ENCODE data around the gene RSBN1.
"Not testable (repeated sequence)": the region's sequence is repeated elsewhere in the genome, so short reads cannot be mapped to it uniquely, and the experiment has no call there.

Gene RSBN1

GRCh38 chr1:113811888-113812660 lies at the start of gene RSBN1:
Gene RSBN1 (minus strand): TSS chr1:113812476. CDS start chr1:113812412, 64 bp downstream.
- Histone ChIP-seq H3K36me3 (ENCODE audit: insufficient read depth, low read length) (peaks cover 4% of the 10 kb centered on the region), H3K27me3 (ENCODE audit: insufficient read depth, low read length) (no peaks in the 10 kb centered on the region), H3K9me3 (ENCODE audit: low read length) (peaks cover 3% of the 10 kb centered on the region), H3K4me1 (ENCODE audit: insufficient read depth, low read length) (peaks cover 10% of the 10 kb centered on the region), H3K4me3 (ENCODE audit: low read length) (peak within 1 kb of the TSS; percentile 88), H2AFZ (ENCODE audit: low read depth, low read length) (peak within 1 kb of the TSS; percentile 91)

GRCh38 chr1:113861641-113862040 lies 49.4 kb upstream of the RSBN1 start:
- no peaks in the 10 kb centered on the region for H3K27me3 ChIP-seq (ENCODE audit: insufficient read depth, low read length)
- H3K4me1 ChIP-seq (ENCODE audit: insufficient read depth, low read length): no peaks in the 10 kb centered on the region
- no peaks in the 10 kb centered on the region for H3K36me3 ChIP-seq (ENCODE audit: insufficient read depth, low read length)
- no peak overlapping the region for H2AFZ ChIP-seq (ENCODE audit: low read depth, low read length)
- no peak overlapping the region for H3K4me3 ChIP-seq (ENCODE audit: low read length)
- H3K9me3 ChIP-seq (ENCODE audit: low read length): no peaks in the 10 kb centered on the region

- H3K36me3 ChIP-seq (ENCODE audit: insufficient read depth, low read length): no peaks in the 10 kb centered on the region
- H3K4me3 ChIP-seq (ENCODE audit: low read length): no peak overlapping the region
- H2AFZ ChIP-seq (ENCODE audit: low read depth, low read length): no peak overlapping the region
- no peaks in the 10 kb centered on the region for H3K27me3 ChIP-seq (ENCODE audit: insufficient read depth, low read length)
- H3K4me1 ChIP-seq (ENCODE audit: insufficient read depth, low read length): no peaks in the 10 kb centered on the region
- H3K9me3 ChIP-seq (ENCODE audit: low read length): no peaks in the 10 kb centered on the region
Observed at GRCh38 chr1:113860891-113861290, 48.6 kb upstream of the RSBN1 start.

- Histone ChIP-seq H3K9me3 (ENCODE audit: low read length) (no peaks in the 10 kb centered on the region), H3K27me3 (ENCODE audit: insufficient read depth, low read length) (no peaks in the 10 kb centered on the region), H2AFZ (ENCODE audit: low read depth, low read length) (peak overlapping the region; percentile 16), H3K4me1 (ENCODE audit: insufficient read depth, low read length) (no peaks in the 10 kb centered on the region), H3K4me3 (ENCODE audit: low read length) (no peak overlapping the region), H3K36me3 (ENCODE audit: insufficient read depth, low read length) (no peaks in the 10 kb centered on the region)
Observed at GRCh38 chr1:113859478-113860175, 47.4 kb upstream of the RSBN1 start.

- Histone ChIP-seq H3K9me3 (ENCODE audit: low read length) (no peaks in the 10 kb centered on the region), H3K4me1 (ENCODE audit: insufficient read depth, low read length) (no peaks in the 10 kb centered on the region), H3K36me3 (ENCODE audit: insufficient read depth, low read length) (no peaks in the 10 kb centered on the region), H2AFZ (ENCODE audit: low read depth, low read length) (peak overlapping the region; percentile 16), H3K4me3 (ENCODE audit: low read length) (no peak overlapping the region), H3K27me3 (ENCODE audit: insufficient read depth, low read length) (no peaks in the 10 kb centered on the region)
Observed at GRCh38 chr1:113858982-113859381, 46.7 kb upstream of the RSBN1 start.

- Histone ChIP-seq H3K9me3 (ENCODE audit: low read length) (no peaks in the 10 kb centered on the region), H3K36me3 (ENCODE audit: insufficient read depth, low read length) (no peaks in the 10 kb centered on the region), H3K4me1 (ENCODE audit: insufficient read depth, low read length) (no peaks in the 10 kb centered on the region), H3K4me3 (ENCODE audit: low read length) (no peak overlapping the region), H3K27me3 (ENCODE audit: insufficient read depth, low read length) (no peaks in the 10 kb centered on the region), H2AFZ (ENCODE audit: low read depth, low read length) (no peak overlapping the region)
Observed at GRCh38 chr1:113858418-113858817, 46.1 kb upstream of the RSBN1 start.

- Histone ChIP-seq H3K27me3 (ENCODE audit: insufficient read depth, low read length) (no peaks in the 10 kb centered on the region), H2AFZ (ENCODE audit: low read depth, low read length) (no peak overlapping the region), H3K4me3 (ENCODE audit: low read length) (no peak overlapping the region), H3K4me1 (ENCODE audit: insufficient read depth, low read length) (no peaks in the 10 kb centered on the region), H3K36me3 (ENCODE audit: insufficient read depth, low read length) (no peaks in the 10 kb centered on the region), H3K9me3 (ENCODE audit: low read length) (no peaks in the 10 kb centered on the region)
Observed at GRCh38 chr1:113857776-113858175, 45.5 kb upstream of the RSBN1 start.

- Histone ChIP-seq H3K9me3 (ENCODE audit: low read length) (no peaks in the 10 kb centered on the region), H3K4me3 (ENCODE audit: low read length) (no peak overlapping the region), H3K4me1 (ENCODE audit: insufficient read depth, low read length) (no peaks in the 10 kb centered on the region), H2AFZ (ENCODE audit: low read depth, low read length) (no peak overlapping the region), H3K36me3 (ENCODE audit: insufficient read depth, low read length) (no peaks in the 10 kb centered on the region), H3K27me3 (ENCODE audit: insufficient read depth, low read length) (no peaks in the 10 kb centered on the region)
Observed at GRCh38 chr1:113856401-113856790, 44.1 kb upstream of the RSBN1 start.

- Histone ChIP-seq H3K9me3 (ENCODE audit: low read length) (no peaks in the 10 kb centered on the region), H3K27me3 (ENCODE audit: insufficient read depth, low read length) (no peaks in the 10 kb centered on the region), H3K4me1 (ENCODE audit: insufficient read depth, low read length) (no peaks in the 10 kb centered on the region), H3K36me3 (ENCODE audit: insufficient read depth, low read length) (no peaks in the 10 kb centered on the region), H3K4me3 (ENCODE audit: low read length) (no peak overlapping the region), H2AFZ (ENCODE audit: low read depth, low read length) (no peak overlapping the region)
Observed at GRCh38 chr1:113855630-113856400, 43.5 kb upstream of the RSBN1 start.

- Histone ChIP-seq H3K9me3 (ENCODE audit: low read length) (no peaks in the 10 kb centered on the region), H3K4me3 (ENCODE audit: low read length) (no peak overlapping the region), H3K27me3 (ENCODE audit: insufficient read depth, low read length) (no peaks in the 10 kb centered on the region), H2AFZ (ENCODE audit: low read depth, low read length) (no peak overlapping the region), H3K36me3 (ENCODE audit: insufficient read depth, low read length) (no peaks in the 10 kb centered on the region), H3K4me1 (ENCODE audit: insufficient read depth, low read length) (no peaks in the 10 kb centered on the region)
Observed at GRCh38 chr1:113854234-113854633, 42.0 kb upstream of the RSBN1 start.

GRCh38 chr1:113852694-113853093 lies 40.4 kb upstream of the RSBN1 start:
- H3K36me3 ChIP-seq (ENCODE audit: insufficient read depth, low read length); H3K27me3 ChIP-seq (ENCODE audit: insufficient read depth, low read length); H3K4me3 ChIP-seq (ENCODE audit: low read length); H3K4me1 ChIP-seq (ENCODE audit: insufficient read depth, low read length); H2AFZ ChIP-seq (ENCODE audit: low read depth, low read length); H3K9me3 ChIP-seq (ENCODE audit: low read length): not testable (repeated sequence)

- Histone ChIP-seq H3K27me3 (ENCODE audit: insufficient read depth, low read length) (no peaks in the 10 kb centered on the region), H3K9me3 (ENCODE audit: low read length) (no peaks in the 10 kb centered on the region), H3K36me3 (ENCODE audit: insufficient read depth, low read length) (no peaks in the 10 kb centered on the region), H3K4me3 (ENCODE audit: low read length) (no peak overlapping the region), H2AFZ (ENCODE audit: low read depth, low read length) (no peak overlapping the region), H3K4me1 (ENCODE audit: insufficient read depth, low read length) (no peaks in the 10 kb centered on the region)
Observed at GRCh38 chr1:113850127-113850796, 38.0 kb upstream of the RSBN1 start.

- Histone ChIP-seq H3K27me3 (ENCODE audit: insufficient read depth, low read length) (no peaks in the 10 kb centered on the region), H2AFZ (ENCODE audit: low read depth, low read length) (no peak overlapping the region), H3K4me1 (ENCODE audit: insufficient read depth, low read length) (no peaks in the 10 kb centered on the region), H3K9me3 (ENCODE audit: low read length) (no peaks in the 10 kb centered on the region), H3K4me3 (ENCODE audit: low read length) (no peak overlapping the region), H3K36me3 (ENCODE audit: insufficient read depth, low read length) (no peaks in the 10 kb centered on the region)
Observed at GRCh38 chr1:113849072-113849471, 36.8 kb upstream of the RSBN1 start.
